Mucosa of gallbladder (tissue), 1 donor: ENCODE measurements around the gene XRCC3. TPM values are rescaled to one million over a fixed set of nuclear protein-coding genes. Genes with fewer than 3 reads are reported as not detected.

Source experiments
- DNase-seq: peaks from one replicate; pipeline ENCODE4 v3.0.0-alpha.2; 2020; ENCODE audit warnings: low spot score
- total RNA-seq: library from RNA; stranded (reverse); gene quantifications from one replicate; pipeline ENCODE4 v1.2.1, GENCODE V29; 2021
- donor health status: DM: no; HTN: no; CAD: no.

The XRCC3 gene
- total RNA-seq, 1 donor from 2014 or later: 8.5 TPM

- DNase-seq: no peak
Measured at GRCh38 chr14:103706551-103707328, 8.5 kb downstream of the XRCC3 start.

- DNase-seq: no peak
Measured at GRCh38 chr14:103705504-103706284, 9.6 kb downstream of the XRCC3 start.

- DNase-seq: peak; percentile 53
Measured at GRCh38 chr14:103705118-103705503, 10.1 kb downstream of the XRCC3 start.

- DNase-seq: no peak
Measured at GRCh38 chr14:103704708-103705107, 10.5 kb downstream of the XRCC3 start.

- no peak for DNase-seq
Measured at GRCh38 chr14:103703433-103704385, 11.5 kb downstream of the XRCC3 start.

GRCh38 chr14:103702497-103703432 lies 12.5 kb downstream of the XRCC3 start:
- no peak for DNase-seq

- DNase-seq: no peak
Measured at GRCh38 chr14:103702095-103702494, 13.2 kb downstream of the XRCC3 start.

GRCh38 chr14:103700753-103701490 lies 14.3 kb downstream of the XRCC3 start:
- DNase-seq: no peak

GRCh38 chr14:103699901-103700752 lies 15.1 kb downstream of the XRCC3 start:
- no peak for DNase-seq

GRCh38 chr14:103699261-103699661 lies 16.0 kb downstream of the XRCC3 start:
- no peak for DNase-seq

- no peak for DNase-seq
Measured at GRCh38 chr14:103698380-103699260, 16.6 kb downstream of the XRCC3 start.

GRCh38 chr14:103697603-103698379 lies 17.5 kb downstream of the XRCC3 start:
- DNase-seq: no peak

- DNase-seq: no peak
Measured at GRCh38 chr14:103697206-103697602, 18.0 kb downstream of the XRCC3 start.

- DNase-seq: no peak
Measured at GRCh38 chr14:103696466-103697071, 18.7 kb downstream of the XRCC3 start.

GRCh38 chr14:103696070-103696402 lies 19.2 kb downstream of the XRCC3 start:
- DNase-seq: no peak

GRCh38 chr14:103695296-103696069 lies 19.8 kb downstream of the XRCC3 start:
- no peak for DNase-seq
